Measurements from ENCODE around the gene TRIM41.

- TF ChIP-seq, protein P1, sequence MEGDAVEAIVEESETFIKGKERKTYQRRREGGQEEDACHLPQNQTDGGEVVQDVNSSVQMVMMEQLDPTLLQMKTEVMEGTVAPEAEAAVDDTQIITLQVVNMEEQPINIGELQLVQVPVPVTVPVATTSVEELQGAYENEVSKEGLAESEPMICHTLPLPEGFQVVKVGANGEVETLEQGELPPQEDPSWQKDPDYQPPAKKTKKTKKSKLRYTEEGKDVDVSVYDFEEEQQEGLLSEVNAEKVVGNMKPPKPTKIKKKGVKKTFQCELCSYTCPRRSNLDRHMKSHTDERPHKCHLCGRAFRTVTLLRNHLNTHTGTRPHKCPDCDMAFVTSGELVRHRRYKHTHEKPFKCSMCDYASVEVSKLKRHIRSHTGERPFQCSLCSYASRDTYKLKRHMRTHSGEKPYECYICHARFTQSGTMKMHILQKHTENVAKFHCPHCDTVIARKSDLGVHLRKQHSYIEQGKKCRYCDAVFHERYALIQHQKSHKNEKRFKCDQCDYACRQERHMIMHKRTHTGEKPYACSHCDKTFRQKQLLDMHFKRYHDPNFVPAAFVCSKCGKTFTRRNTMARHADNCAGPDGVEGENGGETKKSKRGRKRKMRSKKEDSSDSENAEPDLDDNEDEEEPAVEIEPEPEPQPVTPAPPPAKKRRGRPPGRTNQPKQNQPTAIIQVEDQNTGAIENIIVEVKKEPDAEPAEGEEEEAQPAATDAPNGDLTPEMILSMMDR (IDR thresholded peaks at IDR 0.05; ENCODE audit: low read depth, low read length), result no peak
- no peak for TF ChIP-seq MYC (IDR thresholded peaks at IDR 0.05; ENCODE audit: low read depth, low read length)
These were observed 25.2 kb downstream of the TRIM41 start for GRCh38 chr5:181248277-181248676.

All from NB4 (cell line).